GM18502 (cell line): ENCODE results near the gene PPARG.

Experiments
- ATAC-seq: cut with Tn5 transposase; IDR thresholded peaks from one replicate; pipeline ENCODE4 v1.9.1; 2021; ENCODE audit warnings: mild to moderate bottlenecking; ENCODE audit not compliant: unreplicated experiment, poor library complexity

Gene PPARG

GRCh38 chr3:12401208-12401607 is 112.3 kb downstream of the PPARG start:
- no peak for ATAC-seq

DNA sequence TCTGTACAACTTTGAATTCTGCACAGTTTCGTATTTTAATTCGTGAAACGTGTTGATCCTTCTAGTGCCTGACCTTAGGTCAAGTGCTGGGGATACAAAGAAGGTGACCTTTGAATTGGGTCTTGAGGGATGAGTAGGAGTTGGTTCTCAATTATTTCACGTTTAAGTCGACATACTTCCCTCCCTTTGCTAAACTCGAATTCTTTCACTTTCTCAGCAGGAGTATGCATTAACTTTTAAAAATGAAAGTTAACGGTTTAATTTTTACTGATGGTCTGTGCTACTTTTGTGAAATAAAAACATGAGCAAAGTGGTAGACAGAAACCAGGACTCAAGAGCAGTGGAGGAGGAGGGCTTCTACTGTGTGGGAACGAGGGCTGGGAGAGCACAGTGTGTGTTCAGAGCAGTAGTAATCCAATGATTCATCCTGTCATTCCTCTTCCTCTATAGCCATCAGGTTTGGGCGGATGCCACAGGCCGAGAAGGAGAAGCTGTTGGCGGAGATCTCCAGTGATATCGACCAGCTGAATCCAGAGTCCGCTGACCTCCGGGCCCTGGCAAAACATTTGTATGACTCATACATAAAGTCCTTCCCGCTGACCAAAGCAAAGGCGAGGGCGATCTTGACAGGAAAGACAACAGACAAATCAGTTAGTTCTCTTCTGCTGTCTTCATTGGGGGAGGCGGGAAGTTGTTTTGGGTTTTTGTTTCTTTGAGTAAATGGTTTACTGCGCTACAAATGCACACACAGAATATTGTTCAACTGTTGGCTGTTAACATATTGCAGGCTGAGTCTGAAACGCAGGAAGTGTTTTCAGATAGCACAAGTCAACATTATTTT is 116.8 kb downstream of the PPARG start:
- ATAC-seq = no peak

GRCh38 chr3:12408984-12409683 is 120.3 kb downstream of the PPARG start:
- no peak for ATAC-seq

- ATAC-seq = no peak
Measured at GRCh38 chr3:12409684-12410596, 121.1 kb downstream of the PPARG start.

- ATAC-seq = no peak
Measured at GRCh38 chr3:12413721-12414255, 124.9 kb downstream of the PPARG start.

DNA sequence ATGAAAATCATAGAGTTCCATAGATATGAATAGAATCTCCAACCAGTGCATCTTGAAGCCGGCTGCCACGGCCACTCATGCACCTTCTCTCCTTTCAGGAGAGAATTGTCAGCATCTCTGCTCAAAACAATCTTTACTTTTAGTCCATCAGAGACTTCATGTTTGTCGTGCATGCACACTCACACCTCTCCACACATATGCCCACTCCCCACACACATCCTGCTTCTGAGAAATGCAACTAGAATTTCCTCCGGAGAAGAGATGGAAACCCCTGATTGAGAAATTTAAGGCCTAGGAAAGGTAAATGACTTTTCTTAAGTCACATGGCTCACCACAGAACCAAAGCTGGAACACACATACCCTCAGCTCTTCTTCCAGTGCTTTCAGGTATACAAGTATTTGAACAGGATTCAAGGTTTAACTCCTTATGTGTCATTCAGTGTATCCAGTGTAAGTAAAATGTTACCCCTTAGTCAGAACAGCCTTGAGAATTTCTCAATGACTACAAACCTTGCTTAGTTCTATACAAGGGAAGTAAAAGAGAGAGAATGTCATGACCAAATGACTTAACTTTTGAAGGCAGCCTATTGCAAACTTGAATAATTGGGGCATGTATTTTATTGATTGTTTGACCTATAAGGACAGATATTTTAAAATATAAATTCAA is 126.3 kb downstream of the PPARG start:
- no peak for ATAC-seq

- no peak for ATAC-seq
Measured at GRCh38 chr3:12416731-12417130, 127.9 kb downstream of the PPARG start.

DNA sequence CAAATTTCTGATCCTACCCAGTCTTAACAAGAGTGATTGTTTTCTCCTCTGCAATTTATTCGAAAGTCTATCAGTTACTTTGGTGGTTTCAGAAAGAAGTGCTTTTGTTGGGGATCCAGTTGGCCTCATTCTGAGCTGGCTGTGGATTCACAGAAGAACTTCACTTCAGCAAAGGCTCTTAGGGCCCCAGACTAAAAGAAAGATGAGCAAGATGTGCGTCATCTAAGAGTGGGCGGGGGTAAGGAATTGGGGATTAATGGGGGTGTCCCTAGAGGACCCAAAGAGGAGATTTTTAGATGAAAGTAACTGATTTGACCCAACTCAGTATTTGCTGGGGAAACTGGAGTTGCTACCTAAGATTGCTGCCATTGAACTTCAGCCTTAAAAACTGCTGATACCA is 131.5 kb downstream of the PPARG start:
- no peak for ATAC-seq

DNA sequence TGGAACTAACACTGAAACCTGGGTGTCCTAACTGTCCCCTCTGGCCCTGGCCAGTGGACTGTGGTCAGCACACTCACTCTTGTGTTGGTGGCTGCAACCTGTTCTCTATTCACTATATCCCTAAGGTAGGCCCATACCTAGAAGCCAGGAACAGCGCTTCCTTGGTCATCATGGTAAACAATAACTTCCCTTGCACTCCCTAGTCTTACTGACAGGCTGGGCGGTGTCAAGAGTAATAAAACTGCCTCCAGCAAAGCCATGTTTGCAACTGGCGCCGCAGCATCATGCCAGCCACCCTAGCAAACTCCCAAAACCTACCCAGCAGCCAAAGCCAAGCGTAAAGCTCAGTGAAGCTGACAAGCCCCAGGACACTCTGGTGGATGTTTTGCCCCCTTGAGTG is 132.3 kb downstream of the PPARG start:
- no peak for ATAC-seq

GRCh38 chr3:12423131-12423530 is 134.3 kb downstream of the PPARG start:
- ATAC-seq = no peak

GRCh38 chr3:12423918-12424630 is 135.2 kb downstream of the PPARG start:
- no peak for ATAC-seq

GRCh38 chr3:12424635-12425319 is 135.9 kb downstream of the PPARG start:
- ATAC-seq = no peak

DNA sequence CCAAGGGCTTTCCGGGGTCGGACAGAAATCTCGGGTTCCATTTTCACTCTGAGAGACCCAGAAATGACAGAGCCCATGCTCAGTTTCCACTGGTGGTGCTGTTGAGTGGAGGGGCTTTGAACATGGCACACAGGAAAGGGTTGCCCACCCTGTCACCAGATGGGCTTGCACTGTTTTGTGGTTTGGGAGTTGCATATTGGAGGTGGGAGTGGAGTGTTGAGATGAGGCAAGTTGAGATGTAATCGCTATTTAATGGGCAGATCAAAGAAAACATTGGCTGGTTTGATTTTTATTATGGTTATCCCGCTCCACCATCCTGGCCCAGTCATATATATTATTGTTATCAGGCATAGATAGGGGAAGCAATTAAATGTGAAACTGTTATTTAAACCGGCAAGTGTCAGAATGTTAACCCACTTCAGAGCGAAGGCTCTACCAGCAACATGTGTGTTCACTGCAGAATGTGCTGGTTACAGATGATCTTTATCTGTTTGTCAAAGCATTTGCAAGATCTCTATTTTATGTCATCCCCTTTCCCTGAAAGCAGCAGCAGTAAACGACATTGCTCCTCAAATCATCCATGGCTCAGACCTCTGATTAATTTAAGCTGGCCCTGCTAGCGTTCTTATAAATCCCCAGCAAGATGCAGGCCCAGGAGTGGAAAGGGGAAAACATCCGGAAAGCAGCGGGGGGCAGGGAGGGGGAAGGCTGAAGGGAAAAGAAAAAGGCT is 137.1 kb downstream of the PPARG start:
- ATAC-seq = no peak

- no peak for ATAC-seq
Measured at GRCh38 chr3:12427551-12427950, 138.7 kb downstream of the PPARG start.

DNA sequence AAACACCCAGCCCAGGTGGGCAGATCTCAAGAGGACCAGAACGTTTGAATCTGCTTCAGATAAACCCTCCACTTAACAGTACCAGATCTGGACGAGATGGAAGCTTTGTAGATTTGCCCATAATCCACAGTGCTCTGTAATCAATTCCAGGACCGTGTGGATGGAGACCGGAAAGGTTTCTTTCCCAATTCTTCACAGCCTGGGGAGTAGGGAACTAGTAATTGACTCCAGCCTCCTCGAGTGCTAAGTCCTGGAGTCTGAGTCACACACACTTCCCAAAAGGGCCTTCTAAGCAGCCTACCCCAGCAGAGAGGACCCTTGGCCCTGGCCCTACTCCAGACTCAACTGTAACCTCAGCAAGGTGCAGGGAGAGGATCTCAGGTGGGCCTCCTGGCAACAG is 139.3 kb downstream of the PPARG start:
- ATAC-seq = no peak

- no peak for ATAC-seq
Measured at GRCh38 chr3:12430086-12430485, 141.2 kb downstream of the PPARG start.

GRCh38 chr3:12433823-12434222 is 145.0 kb downstream of the PPARG start:
- ATAC-seq = no peak
